ENCODE data around the gene MXRA5.

- TF ChIP-seq CTCF (IDR thresholded peaks at IDR 0.05) (no peak), POLR2A (IDR thresholded peaks at IDR 0.05; ENCODE audit: low read depth) (no peak)
These were observed 38.6 kb downstream of the MXRA5 start for GRCh38 chrX:3307881-3308280.
